ENCODE results near the gene TEN1. TPM values are rescaled to one million over a fixed set of nuclear protein-coding genes. Genes with fewer than 3 reads are reported as not detected.
A peak's percentile ranks its signal among the peaks of the same experiment; 100 is the strongest.
"Not testable (repeated sequence)": the region's sequence is repeated elsewhere in the genome, so short reads cannot be mapped to it uniquely, and the experiment has no call there.

The TEN1 gene
- total and polyA plus RNA-seq, 7 donors: 3.4 to 21.1 (median 8.8) TPM

GRCh38 chr17:75970626-75971025 is 8.4 kb upstream of the TEN1 start:
- no peaks in the 10 kb centered on the region for H3K9me3 ChIP-seq
- H3K4me3 ChIP-seq: no peak overlapping the region
- peaks cover 22% of the 10 kb centered on the region for H3K4me1 ChIP-seq
- intact Hi-C loops (cut with DNase I): no loop called here
- no peak for DNase-seq
- H3K36me3 ChIP-seq (ENCODE audit: insufficient read depth in 1 of 2, low read depth in 1 of 2): peaks cover 0 to 41% of the 10 kb centered on the region in 2 donors
- WGBS, 3 donors: 87 to 91% (median 90%) methylated on average over 7 of the region's 7 CpGs
- no peak for ATAC-seq
- TF ChIP-seq, protein P1, sequence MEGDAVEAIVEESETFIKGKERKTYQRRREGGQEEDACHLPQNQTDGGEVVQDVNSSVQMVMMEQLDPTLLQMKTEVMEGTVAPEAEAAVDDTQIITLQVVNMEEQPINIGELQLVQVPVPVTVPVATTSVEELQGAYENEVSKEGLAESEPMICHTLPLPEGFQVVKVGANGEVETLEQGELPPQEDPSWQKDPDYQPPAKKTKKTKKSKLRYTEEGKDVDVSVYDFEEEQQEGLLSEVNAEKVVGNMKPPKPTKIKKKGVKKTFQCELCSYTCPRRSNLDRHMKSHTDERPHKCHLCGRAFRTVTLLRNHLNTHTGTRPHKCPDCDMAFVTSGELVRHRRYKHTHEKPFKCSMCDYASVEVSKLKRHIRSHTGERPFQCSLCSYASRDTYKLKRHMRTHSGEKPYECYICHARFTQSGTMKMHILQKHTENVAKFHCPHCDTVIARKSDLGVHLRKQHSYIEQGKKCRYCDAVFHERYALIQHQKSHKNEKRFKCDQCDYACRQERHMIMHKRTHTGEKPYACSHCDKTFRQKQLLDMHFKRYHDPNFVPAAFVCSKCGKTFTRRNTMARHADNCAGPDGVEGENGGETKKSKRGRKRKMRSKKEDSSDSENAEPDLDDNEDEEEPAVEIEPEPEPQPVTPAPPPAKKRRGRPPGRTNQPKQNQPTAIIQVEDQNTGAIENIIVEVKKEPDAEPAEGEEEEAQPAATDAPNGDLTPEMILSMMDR (IDR thresholded peaks at IDR 0.05): no peak
- H3K27ac ChIP-seq: peak overlapping the region; percentile 34
- H3K27me3 ChIP-seq (ENCODE audit: insufficient read depth in 3 of 3, low read length in 2 of 3): no peaks in the 10 kb centered on the region

DNA sequence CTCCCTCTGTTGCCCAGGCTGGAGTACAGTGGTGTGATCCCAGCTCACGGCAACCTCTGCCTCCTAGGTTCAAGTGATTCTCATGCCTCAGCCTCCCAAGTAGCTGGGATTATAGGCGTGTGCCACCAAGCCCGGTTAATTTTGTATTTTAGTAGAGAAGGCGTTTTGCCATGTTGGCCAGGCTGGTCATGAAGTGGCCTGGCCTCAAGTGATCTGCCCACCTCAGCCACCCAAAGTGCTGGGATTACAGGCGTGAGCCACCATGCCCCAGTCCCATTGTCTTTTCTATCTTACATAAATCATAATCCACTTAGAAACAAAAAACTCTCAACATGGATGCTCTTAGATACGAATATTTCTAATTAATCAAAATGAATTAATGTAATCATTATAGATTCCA is 3.9 kb upstream of the TEN1 start:
- not testable (repeated sequence) for H3K27me3 ChIP-seq (ENCODE audit: insufficient read depth in 3 of 3, low read length in 2 of 3); H3K9me3 ChIP-seq; ATAC-seq; DNase-seq
- peaks cover 39% of the 10 kb centered on the region for H3K4me1 ChIP-seq
- H3K36me3 ChIP-seq (ENCODE audit: insufficient read depth in 1 of 2, low read depth in 1 of 2): peaks cover 0 to 35% of the 10 kb centered on the region in 2 donors
- H3K27ac ChIP-seq: peak overlapping the region; percentile 76
- intact Hi-C loops (cut with DNase I): loop anchor here in 1 of 2 donors (5.0 kb wide), 1 partner anchor 33 kb away; the partner anchor contains the start of gene FBF1
- peak overlapping the region; percentile 85 for H3K4me3 ChIP-seq
- 89 to 95% (median 90%) methylated on average over 6 of the region's 6 CpGs for WGBS, 3 donors

GRCh38 chr17:75975757-75976174 is 3.3 kb upstream of the TEN1 start:
- Histone ChIP-seq H3K36me3 (ENCODE audit: insufficient read depth in 1 of 2, low read depth in 1 of 2) (peaks cover 0 to 35% of the 10 kb centered on the region in 2 donors), H3K9me3 (no peaks in the 10 kb centered on the region), H3K27me3 (ENCODE audit: insufficient read depth in 3 of 3, low read length in 2 of 3) (no peaks in the 10 kb centered on the region), H3K4me3 (peak overlapping the region; percentile 85), H3K4me1 (peaks cover 45% of the 10 kb centered on the region), H3K27ac (peak overlapping the region; percentile 76)
- intact Hi-C loops (cut with DNase I): loop anchor here in 1 of 2 donors (5.0 kb wide), 1 partner anchor 33 kb away; the partner anchor contains the start of gene FBF1
- 40 to 61% (median 43%) methylated on average over 5 of the region's 5 CpGs for WGBS, 3 donors
- TF ChIP-seq, protein P1 (IDR thresholded peaks at IDR 0.05): no peak
- ATAC-seq (no peak), DNase-seq (no peak)

DNA sequence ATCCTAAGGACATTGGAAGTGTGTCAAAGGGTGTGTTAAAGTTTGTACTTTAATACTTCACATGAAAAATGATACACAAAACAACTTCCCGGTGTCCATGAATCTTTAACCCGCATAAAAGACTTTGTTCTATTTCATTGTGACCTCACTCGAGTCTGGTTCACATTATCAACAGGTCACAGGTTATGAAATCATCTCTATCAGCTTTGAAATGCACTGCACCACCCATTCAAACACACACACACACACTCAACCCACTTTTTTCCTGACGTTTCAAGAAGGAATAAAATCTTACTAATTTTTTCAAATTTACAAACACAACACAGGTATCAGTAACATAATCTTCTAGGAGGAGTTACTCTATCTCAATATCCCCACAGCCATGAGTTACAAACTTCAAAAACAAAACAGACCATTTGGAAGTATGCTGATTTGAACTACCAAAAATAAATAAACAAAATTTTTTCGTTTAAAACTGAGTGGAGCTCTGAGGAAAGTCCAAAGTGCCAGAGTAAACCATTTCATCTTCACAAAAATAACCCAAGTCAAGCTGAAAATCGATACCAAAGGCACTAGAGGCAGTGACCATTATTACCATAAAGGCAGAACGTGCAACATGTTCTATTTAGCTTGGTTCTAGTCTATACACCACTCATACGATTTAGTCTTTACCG is 2.7 kb upstream of the TEN1 start:
- Histone ChIP-seq H3K4me1 (peaks cover 45% of the 10 kb centered on the region), H3K4me3 (peak overlapping the region; percentile 85), H3K27me3 (ENCODE audit: insufficient read depth in 3 of 3, low read length in 2 of 3) (no peaks in the 10 kb centered on the region), H3K27ac (peak overlapping the region; percentile 76), H3K36me3 (ENCODE audit: insufficient read depth in 1 of 2, low read depth in 1 of 2) (peaks cover 0 to 32% of the 10 kb centered on the region in 2 donors), H3K9me3 (no peaks in the 10 kb centered on the region)
- TF ChIP-seq, protein P1 (IDR thresholded peaks at IDR 0.05): no peak
- DNase-seq (no peak), ATAC-seq (no peak)
- intact Hi-C loops (cut with DNase I): loop anchor here in 1 of 2 donors (5.0 kb wide), 1 partner anchor 34 kb away; the partner anchor contains the start of gene FBF1
- 31 to 47% (median 33%) methylated on average over 9 of the region's 9 CpGs for WGBS, 3 donors

DNA sequence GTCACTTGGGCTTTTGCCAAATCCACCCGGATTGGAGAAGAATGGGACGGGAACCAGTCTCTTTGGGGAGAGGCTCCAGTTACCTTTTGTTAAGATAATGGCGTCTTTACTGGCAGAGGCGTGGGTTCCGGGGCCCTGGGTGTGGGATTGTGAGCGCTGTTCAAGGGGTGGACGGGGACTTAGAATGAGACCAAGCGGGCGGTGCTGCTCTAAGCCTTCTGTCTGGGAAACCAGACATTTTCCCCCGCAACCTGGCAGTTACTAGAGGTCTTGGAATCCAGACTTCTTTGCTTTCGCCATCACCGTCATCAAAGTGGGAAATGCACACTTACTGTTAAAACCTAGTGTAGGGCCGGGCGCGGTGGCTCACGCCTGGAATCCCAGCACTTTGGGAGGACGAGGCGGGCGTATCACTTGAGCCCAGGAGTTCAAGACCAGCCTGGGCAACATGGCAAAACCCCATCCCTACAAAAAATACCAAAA is 706 bp downstream of the TEN1 start:
- peak overlapping the region; percentile 85 for H3K4me3 ChIP-seq
- ATAC-seq: peak; percentile 2 to 47 (median 34)
- H3K9me3 ChIP-seq: no peaks in the 10 kb centered on the region
- peaks cover 27% of the 10 kb centered on the region for H3K4me1 ChIP-seq
- intact Hi-C loops (cut with DNase I): loop anchor here (2.0 to 5.0 kb wide), 2 partner anchors 37 to 39 kb away; partner anchors contain the start of gene FBF1 (in 2 of the 2)
- DNase-seq: no peak
- 4 to 6% (median 5%) methylated on average over 19 of the region's 19 CpGs for WGBS, 3 donors
- TF ChIP-seq, protein P1 (IDR thresholded peaks at IDR 0.05): no peak
- peak overlapping the region; percentile 94 for H3K27ac ChIP-seq
- H3K27me3 ChIP-seq (ENCODE audit: insufficient read depth in 3 of 3, low read length in 2 of 3): no peaks in the 10 kb centered on the region
- no peaks in the 10 kb centered on the region for H3K36me3 ChIP-seq (ENCODE audit: insufficient read depth in 1 of 2, low read depth in 1 of 2)

Measured in psoas muscle (tissue), 8 donors.